GM21786 (cell line): Measurements from ENCODE around the gene LAMTOR5.

Experiments
- ATAC-seq: cut with Tn5 transposase; IDR thresholded peaks from one replicate; pipeline ENCODE4 v1.9.1; 2021; ENCODE audit not compliant: unreplicated experiment

Gene LAMTOR5

DNA sequence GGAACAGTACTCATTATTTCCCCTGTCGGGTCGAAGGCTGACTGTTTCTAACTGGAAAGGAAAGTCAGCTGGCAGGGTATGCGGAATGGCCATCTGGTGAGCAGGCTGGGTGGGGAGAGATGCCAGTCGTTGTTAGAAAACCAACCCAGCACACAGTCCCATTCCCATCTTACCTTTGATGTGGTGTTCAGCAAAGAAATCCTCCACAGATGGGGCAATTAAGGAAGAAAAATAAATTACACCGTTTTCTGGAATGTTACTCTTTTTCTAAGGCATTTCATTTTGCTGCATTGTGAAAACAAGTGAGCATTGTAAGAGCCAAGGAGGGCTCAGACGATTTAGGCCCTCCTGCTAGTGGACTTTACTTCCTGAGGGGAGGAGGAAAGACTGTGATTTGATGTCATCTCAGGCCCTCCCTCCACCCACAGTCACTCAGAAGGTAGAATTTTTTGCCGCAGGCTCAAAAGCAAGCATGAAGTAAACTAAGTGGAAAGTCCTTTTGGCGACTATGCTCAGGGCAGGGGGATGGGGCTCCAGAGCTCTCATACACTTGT lies 16.7 kb downstream of the LAMTOR5 start, which contains the start of gene SLC16A4:
Gene SLC16A4 (minus strand): TSS at position 335 of the 554 bp plus-strand sequence. CDS start 1,703 bp downstream, outside the sequence.
- ATAC-seq, result no peak

DNA sequence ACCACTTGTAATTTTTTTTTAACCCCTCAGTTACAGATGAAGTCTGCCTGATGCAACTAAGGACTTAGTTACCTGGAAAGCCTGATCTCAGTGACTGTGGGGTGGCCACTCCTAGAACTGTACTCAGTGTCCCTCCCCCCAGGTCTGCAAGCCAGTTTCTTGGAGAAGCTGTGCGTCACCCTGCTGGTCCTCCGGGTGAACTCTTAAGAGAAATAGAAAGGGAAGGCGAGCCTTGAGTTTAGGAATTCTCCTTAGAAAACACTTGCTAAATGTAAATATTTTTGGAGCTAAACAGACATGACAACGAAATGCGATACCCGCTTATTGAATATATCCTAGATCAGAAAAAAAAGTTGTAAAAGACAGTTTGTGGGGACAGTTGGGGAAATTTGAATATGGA lies 17.4 kb downstream of the LAMTOR5 start:
- no peak for ATAC-seq

DNA sequence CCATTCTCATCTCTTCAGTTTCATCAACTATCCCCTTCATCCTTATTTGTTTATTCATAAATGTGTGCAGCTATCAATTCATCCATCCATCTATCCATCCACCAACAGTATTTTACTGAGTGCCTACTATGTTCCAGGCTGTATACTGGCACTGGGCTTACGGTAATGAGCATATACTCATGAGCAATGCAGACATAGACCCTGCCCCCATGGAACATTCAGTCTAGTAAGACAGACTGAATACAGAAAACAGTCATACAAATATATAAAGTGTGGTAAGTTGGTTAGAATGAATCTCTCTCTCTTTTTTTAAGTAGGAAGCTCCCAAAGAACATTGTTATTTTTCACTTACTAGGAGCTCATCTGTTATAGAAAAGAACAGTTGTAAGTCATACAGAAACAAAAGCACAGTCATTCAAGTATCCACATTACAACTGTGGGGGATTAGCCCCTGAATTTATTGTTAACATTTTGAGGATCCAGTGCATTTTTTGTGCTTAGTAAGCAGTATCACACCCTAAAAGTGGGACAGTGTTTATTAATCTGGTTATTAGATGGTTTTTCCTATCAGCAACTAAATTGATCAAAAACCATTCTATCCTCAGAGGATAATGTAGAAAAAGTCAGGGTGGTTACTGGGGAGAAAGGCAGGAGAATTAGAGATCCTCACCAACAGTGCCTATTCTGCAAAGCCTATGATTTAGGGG lies 20.3 kb downstream of the LAMTOR5 start:
- ATAC-seq, result no peak

DNA sequence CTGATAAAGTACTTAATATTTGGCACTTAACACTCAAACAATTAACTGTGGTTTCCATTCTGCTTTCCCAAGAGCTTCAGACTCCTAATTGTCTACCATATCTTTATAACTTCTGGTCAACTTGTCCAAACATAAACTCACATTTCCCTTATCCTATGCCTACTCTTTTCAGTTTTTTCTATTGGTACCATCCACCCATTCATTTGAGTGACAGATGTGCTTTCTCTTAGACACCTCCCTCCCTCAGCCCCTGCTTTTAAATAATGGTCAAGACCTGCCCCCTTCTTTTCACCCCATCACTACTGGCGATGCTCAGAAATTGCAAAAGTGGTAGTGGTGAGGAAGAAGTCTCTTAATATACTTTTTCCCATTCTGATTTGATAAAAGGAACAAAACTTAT lies 22.1 kb downstream of the LAMTOR5 start:
- no peak for ATAC-seq

DNA sequence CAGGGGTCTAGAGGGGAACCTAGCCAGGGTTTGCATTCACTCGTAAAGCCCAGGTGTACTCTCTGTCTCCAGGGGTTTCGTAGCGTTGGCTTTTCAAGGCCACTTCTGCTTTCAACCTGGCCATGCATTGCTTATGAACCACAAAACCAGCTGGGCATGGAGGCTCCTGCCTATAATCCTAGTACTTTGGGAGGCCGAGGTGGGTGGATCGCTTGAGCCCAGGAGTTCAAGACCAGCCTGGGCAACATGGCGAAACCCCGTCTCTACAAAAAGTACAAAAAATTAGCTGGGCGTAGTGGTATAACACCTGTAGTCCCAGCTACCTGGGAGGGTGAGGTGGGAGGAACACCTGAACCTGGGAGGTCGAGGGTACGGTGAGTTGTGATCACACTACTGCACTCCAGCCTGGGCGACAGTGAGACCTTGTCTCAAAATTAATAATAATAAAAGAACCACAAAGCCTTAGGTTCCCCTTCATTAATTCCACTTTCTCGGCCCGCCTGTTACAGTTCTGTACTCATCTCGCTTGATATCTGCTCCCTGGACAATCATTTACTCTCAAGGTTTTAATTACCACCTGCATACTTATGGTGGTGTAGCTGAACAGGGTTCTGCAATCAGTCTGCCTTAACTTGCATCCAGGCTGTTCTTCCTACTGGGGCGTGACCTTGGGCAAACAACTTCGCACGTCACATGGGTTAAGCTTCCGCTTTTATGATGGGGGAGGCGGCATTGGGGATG lies 22.7 kb downstream of the LAMTOR5 start:
- peak; percentile 74 for ATAC-seq

DNA sequence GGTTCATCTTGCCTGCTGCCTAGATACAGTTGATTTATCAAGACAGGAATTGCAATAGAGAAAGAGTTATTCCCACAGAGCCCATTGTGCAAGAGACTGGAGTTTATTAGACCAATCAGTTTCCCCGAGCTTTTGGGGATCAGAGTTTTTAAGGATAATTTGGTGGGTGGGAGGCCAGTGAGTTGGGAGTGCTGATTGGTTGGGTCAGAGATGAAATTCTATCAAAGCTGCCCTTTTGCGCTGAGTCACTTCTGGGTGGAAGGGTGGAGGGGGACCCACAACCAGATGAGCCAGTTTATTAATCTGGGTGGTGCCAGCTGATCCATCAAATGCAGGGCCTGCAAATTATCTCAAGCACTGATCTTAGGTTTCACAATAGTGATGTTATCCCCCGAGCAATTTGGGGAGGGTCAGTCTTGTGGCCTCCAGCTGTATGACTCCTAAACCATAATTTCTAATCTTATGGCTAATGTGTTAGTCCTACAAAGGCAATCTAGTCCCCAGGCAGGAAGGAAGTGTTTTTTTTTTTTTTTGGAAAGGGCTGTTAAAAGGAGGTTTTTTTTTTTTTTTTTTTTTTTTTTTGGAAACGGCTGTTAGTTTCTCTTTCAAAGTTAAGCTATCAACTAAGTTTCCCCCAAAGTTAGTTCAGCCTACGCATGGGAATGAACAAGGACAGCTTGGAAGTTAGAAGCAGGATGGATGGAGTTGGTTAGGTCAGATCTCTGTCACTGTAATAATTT lies 24.1 kb downstream of the LAMTOR5 start:
- no peak for ATAC-seq

DNA sequence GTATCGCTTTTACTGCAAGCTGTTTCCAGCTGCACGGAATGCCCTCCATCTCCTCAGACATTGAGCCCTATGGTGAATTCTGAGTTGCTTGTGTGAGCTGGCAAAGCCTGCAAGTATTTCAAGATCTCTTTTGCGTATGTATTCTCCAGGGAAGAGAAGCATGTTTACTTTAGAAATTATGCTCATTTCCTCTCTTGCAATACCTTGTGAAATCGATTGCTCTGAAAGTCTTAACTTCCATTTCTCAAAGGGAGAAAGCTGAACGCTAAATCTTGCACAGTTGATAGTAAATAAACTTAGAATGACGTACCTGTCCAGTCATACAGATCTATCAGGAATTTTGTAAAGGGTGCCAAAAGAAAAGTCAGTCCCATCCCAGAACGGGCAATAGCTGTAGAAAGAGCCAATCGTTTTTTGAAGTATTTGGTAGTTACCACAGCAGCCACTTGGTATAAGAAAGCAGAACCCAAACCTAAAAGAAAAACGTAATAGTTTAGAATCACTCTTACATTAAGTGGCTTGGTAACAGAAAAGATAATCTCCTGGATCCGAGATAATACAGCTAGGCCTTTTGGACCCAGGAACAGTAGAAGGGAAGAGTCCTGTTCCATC lies 26.7 kb downstream of the LAMTOR5 start:
- ATAC-seq, result no peak

DNA sequence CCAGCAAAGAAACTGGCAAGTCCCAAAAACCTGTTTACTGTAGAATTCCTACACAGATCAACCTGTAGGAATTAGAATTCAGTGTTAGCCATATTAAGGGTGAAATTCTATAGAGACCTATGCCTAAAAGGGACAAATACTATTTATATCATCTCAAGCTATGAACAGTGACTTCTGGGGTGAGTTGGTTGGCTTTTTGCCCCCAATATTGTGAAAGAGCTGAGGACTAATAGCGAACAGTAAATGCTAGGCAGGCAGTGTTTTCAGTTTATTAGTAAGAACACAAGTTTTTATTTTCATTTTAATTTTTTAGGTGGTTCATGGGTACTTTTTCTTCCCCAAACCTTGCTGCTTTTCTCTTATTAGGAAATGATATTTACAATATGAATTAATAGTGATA lies 32.0 kb downstream of the LAMTOR5 start:
- no peak for ATAC-seq

DNA sequence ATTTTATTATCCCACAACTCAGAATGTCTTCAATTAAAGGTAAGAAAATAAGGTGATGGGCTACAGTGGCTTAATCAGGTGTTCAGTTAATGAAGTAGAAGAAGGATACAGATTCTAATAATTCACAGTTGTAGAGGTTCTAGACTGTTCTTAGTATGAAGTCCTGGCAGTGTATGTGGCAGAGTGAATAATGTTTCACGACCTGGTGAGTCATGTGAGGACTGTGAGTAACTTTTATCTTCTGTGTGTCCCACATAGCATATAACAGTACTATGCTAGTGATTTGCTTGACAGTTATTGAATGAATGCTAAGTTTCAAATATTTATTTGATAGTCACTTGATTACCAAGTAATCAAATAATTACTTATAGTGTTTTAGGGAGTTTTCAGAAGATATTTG lies 36.7 kb downstream of the LAMTOR5 start:
- ATAC-seq, result no peak

DNA sequence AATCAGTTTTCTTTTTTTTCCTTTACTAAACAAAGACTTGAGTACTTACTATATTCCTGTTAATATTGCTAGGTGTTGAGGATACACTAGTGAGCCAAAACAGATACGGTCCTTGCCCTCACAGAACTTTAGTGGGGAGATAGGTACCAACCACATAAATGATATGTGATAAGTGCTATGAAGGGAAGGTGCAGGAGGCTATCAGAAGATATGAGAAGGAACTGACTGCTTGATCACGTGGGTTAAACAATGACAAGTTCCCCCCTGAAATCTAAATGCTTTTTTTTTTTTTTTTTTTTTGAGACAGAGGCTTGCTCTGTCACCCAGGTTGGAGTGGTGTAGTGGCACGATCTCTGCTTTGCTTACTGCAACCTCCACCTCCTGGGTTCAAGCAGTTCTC lies 43.3 kb downstream of the LAMTOR5 start:
- no peak for ATAC-seq

DNA sequence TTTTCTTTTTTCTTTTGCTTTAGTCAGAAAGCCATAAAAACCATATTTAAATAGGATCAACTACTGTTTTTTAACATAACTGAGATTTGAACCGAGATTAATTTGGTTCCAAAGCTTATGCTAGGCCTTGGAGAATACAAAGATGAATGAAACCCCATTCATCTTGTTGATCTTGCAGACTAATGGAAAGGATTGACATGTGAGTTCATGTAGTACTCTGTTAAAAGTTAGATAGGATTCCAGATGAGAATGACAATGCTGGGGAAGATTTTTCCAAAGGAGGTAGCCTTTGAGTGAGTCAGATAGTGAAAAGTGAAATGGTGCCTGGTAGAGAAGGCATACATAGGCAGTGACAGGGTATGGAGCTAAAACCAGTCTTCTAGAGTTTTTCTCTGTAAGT lies 45.6 kb downstream of the LAMTOR5 start:
- no peak for ATAC-seq

DNA sequence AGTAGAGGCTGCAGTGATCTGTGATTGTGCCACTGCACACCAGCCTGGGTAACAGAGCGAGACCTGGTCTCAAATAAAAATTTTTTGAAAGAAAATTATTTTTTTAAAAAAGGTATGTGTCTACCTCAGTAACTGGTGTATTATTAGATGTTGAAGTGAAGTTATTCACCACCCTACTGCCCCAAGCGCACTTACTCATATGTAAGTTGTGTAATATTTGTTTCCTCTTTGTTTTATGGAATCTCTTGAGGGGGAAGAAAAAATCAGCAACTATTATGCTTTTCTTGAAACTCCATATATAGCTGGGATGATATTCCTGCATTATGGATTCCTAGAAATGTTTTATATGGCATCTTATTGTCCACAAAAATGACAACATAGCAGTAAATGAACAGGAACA lies 47.1 kb downstream of the LAMTOR5 start:
- no peak for ATAC-seq

DNA sequence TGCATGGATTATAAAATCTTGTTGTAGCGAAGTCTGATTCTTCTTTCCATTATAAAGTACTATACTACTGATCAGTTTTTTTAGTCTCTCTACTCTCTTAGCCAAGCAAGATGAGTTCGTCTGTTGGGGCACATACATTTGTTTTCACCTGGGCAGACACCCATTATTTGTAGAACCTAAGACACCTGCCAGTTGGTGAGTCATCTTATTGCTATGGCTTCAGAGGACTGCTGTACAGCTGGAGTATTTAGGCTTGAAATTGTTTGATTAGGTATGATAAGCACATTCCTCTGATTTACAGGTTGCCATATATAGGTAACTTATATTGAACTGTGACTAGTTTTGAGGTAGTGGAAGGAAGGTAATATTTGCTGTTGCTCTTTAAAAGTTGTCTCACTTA lies 51.1 kb downstream of the LAMTOR5 start:
- ATAC-seq, result no peak

DNA sequence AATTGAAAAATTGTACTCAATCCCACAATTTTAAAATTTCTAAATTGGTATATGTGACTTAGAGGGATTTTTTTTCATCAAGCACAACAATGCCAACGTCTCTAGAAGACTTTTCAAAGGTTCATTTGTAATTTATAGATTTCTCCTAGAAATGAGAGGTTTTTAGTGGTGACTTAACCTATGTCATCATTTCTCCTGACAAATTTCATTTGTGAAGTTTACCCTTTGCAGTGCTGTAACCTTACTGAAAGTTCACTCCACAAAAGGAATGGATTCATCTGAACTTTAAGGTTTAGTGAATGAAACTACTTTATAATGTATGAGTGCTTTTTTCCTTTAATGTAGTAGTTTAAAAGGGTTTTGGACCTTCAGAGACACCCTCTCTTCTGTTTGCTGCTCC lies 52.2 kb downstream of the LAMTOR5 start:
- no peak for ATAC-seq
